Measurements from ENCODE around the gene DUS4L. TPM values are rescaled to one million over a fixed set of nuclear protein-coding genes. Genes with fewer than 3 reads are reported as not detected.

Gene DUS4L
- total RNA-seq, 1 experiment from 2014 or later, result 22.0 TPM

- no peaks in the 10 kb centered on the region for H3K9me2 ChIP-seq (ENCODE audit: insufficient read depth)
- intact Hi-C loops (cut with micrococcal nuclease; ENCODE audit: unreplicated experiment), result loop anchor here (2.0 to 5.0 kb wide), 2 partner anchors 13 to 81 kb away; partner anchors contain the start of gene SLC26A4
- DNase-seq, result peak in 1 of 2 experiments; percentile 65
- peaks cover 11% of the 10 kb centered on the region; the same call in 1 of the 2 replicates for H3K36me3 ChIP-seq (ENCODE audit: low read depth)
- TF ChIP-seq CTCF (conservative IDR thresholded peaks at IDR 0.05) (no peak), EZH2 (IDR thresholded peaks at IDR 0.05; ENCODE audit: low read depth) (no peak)
- H3K4me3 ChIP-seq, result peak overlapping the region; percentile 89
- peak overlapping the region; percentile 96 for H3K4me2 ChIP-seq
- H3K79me2 ChIP-seq (ENCODE audit: low read depth), result peaks cover 20% of the 10 kb centered on the region
- no TSS peak for BruUV-seq (replicated peaks)
- H3F3A ChIP-seq (ENCODE audit: insufficient read depth, low read depth), result peaks cover 12% of the 10 kb centered on the region
- H4K20me1 ChIP-seq (ENCODE audit: insufficient read depth), result no peaks in the 10 kb centered on the region
- H3K9me3 ChIP-seq (ENCODE audit: insufficient read depth, low read depth), result no peaks in the 10 kb centered on the region
- peak overlapping the region; percentile 69 for H3K27ac ChIP-seq
- POLR2A ChIA-PET (ENCODE audit: unreplicated experiment), result interaction anchor here (0.6 to 0.7 kb wide), 3 partner anchors 14 to 162 kb away, joined by 3 to 4 read pairs (median 4); no protein-coding TSS in a partner anchor
- no peak overlapping the region; the same call in 1 of the 2 replicates for H2AFZ ChIP-seq
- CTCF ChIA-PET, result no interaction called here
- H3K27me3 ChIP-seq (ENCODE audit: insufficient read depth, low read depth), result no peaks in the 10 kb centered on the region
- peaks cover 25% of the 10 kb centered on the region for H3K4me1 ChIP-seq (replicated peaks; ENCODE audit: insufficient read depth)
These were observed 17.7 kb downstream of the DUS4L start for GRCh38 chr7:107581387-107582013.

- ChIA-PET POLR2A (ENCODE audit: unreplicated experiment) (no interaction called here), CTCF (no interaction called here)
- Histone ChIP-seq H3K27me3 (ENCODE audit: insufficient read depth, low read depth) (no peaks in the 10 kb centered on the region), H3K27ac (no peak overlapping the region), H3K4me2 (peak overlapping the region; percentile 31; the same call in 1 of the 2 replicates), H3K9me2 (ENCODE audit: insufficient read depth) (no peaks in the 10 kb centered on the region), H4K20me1 (ENCODE audit: insufficient read depth) (no peaks in the 10 kb centered on the region), H3K4me1 (replicated peaks; ENCODE audit: insufficient read depth) (peaks cover 25% of the 10 kb centered on the region), H2AFZ (no peak overlapping the region), H3K9me3 (ENCODE audit: insufficient read depth, low read depth) (no peaks in the 10 kb centered on the region), H3K79me2 (ENCODE audit: low read depth) (peaks cover 20% of the 10 kb centered on the region), H3K4me3 (no peak overlapping the region), H3F3A (ENCODE audit: insufficient read depth, low read depth) (peaks cover 9% of the 10 kb centered on the region), H3K36me3 (ENCODE audit: low read depth) (peaks cover 7% of the 10 kb centered on the region; the same call in 1 of the 2 replicates)
- no peak for DNase-seq
- no TSS peak for BruUV-seq (replicated peaks)
- TF ChIP-seq EZH2 (IDR thresholded peaks at IDR 0.05; ENCODE audit: low read depth), result no peak
- no peak for TF ChIP-seq CTCF (conservative IDR thresholded peaks at IDR 0.05)
- intact Hi-C loops (cut with micrococcal nuclease; ENCODE audit: unreplicated experiment), result loop anchor here (5.0 kb wide), 1 partner anchor 79 kb away; the partner anchor contains the start of gene SLC26A4
These were observed 19.1 kb downstream of the DUS4L start for GRCh38 chr7:107582875-107583274.

GRCh38 chr7:107584716-107585115 lies 20.9 kb downstream of the DUS4L start:
- TF ChIP-seq CTCF (conservative IDR thresholded peaks at IDR 0.05) (no peak), EZH2 (IDR thresholded peaks at IDR 0.05; ENCODE audit: low read depth) (no peak)
- Histone ChIP-seq H3K9me2 (ENCODE audit: insufficient read depth) (no peaks in the 10 kb centered on the region), H3K9me3 (ENCODE audit: insufficient read depth, low read depth) (no peaks in the 10 kb centered on the region), H3K27ac (no peak overlapping the region), H3K36me3 (ENCODE audit: low read depth) (peaks cover 10% of the 10 kb centered on the region; the same call in 1 of the 2 replicates), H3F3A (ENCODE audit: insufficient read depth, low read depth) (peaks cover 5% of the 10 kb centered on the region; the same call in 1 of the 2 replicates), H3K4me3 (no peak overlapping the region), H3K79me2 (ENCODE audit: low read depth) (peaks cover 20% of the 10 kb centered on the region), H3K4me1 (replicated peaks; ENCODE audit: insufficient read depth) (peaks cover 25% of the 10 kb centered on the region), H4K20me1 (ENCODE audit: insufficient read depth) (no peaks in the 10 kb centered on the region), H3K27me3 (ENCODE audit: insufficient read depth, low read depth) (no peaks in the 10 kb centered on the region), H3K4me2 (no peak overlapping the region), H2AFZ (no peak overlapping the region)
- ChIA-PET POLR2A (ENCODE audit: unreplicated experiment) (no interaction called here), CTCF (no interaction called here)
- intact Hi-C loops (cut with micrococcal nuclease; ENCODE audit: unreplicated experiment), result loop anchor here (5.0 kb wide), 1 partner anchor 78 kb away; the partner anchor contains the start of gene SLC26A4
- BruUV-seq (replicated peaks), result no TSS peak
- DNase-seq, result no peak

All from PC-9 (cell line).